Stimulated activated CD8-positive, alpha-beta memory T cell treated with anti-CD3 and anti-CD28 coated beads, Interleukin-15, amount 100 ng/mL, for 4 hours (primary cell): Measurements from ENCODE around the gene HAO2.

Source experiments
- DNase-seq, 2 donors: peaks; one replicate each; pipeline ENCODE4 v3.0.0-alpha.2; 2020; ENCODE audit warnings: low read depth in 2 of 2

HAO2 gene

DNA sequence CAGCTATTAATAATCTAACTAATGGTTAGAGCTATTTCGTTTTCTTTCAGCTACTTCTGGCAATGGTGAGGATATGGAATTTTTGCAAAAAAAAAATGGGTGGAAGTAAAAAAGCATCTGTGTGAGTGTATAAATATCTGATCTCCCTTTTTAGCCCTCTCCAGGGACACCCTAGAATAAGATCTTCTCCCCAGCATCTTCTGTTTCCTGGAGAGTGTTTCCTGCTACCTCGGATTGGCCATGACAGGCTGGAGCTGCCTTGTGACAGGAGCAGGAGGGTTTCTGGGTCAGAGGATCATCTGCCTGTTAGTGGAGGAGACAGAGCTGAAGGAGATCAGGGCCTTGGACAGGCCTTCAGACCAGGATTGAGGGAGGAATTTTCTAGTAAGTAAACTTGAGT, 70.2 kb downstream of the HAO2 start:
- DNase-seq: no peak

GRCh38 chr1:119440721-119441307, 72.2 kb downstream of the HAO2 start:
- DNase-seq: no peak

GRCh38 chr1:119442756-119443155, 74.2 kb downstream of the HAO2 start:
- DNase-seq: no peak
